Stimulated activated naive B cell treated with anti-CD40 and anti-IgM and Interleukin-4, amounts not matched to agents 10 μg/mL and 1 μg/mL and 100 μg/mL, for 72 hours (primary cell): Measurements from ENCODE around the gene KRT31.
"Not testable (repeated sequence)": the region's sequence is repeated elsewhere in the genome, so short reads cannot be mapped to it uniquely, and the experiment has no call there.

Source experiments
- ATAC-seq, 2 donors: fragments of 150-1000 bp; cut with Tn5 transposase; replicated peaks; 2 replicates each; pipeline ENCODE4 v1.10.0; 2021; ENCODE audit warnings: moderate library complexity in 1 of 2
- DNase-seq: peaks from one replicate; pipeline ENCODE4 v3.0.0; 2021
- H3K27ac Mint-ChIP-seq: one replicate; pipeline ENCODE4 v1.8.0; 2022; ENCODE audit warnings: mild to moderate bottlenecking, mixed read lengths
- H3K27me3 Mint-ChIP-seq, 2 donors: one replicate each; pipeline ENCODE4 v1.8.0; 2022; ENCODE audit warnings: mixed read lengths in 2 of 2
- H3K36me3 Mint-ChIP-seq, 2 donors: one replicate each; pipeline ENCODE4 v1.8.0; 2022; ENCODE audit warnings: mixed read lengths in 2 of 2, mild to moderate bottlenecking in 1 of 2
- H3K4me1 Mint-ChIP-seq, 2 donors: one replicate each; pipeline ENCODE4 v1.8.0; 2022; ENCODE audit warnings: mixed read lengths in 2 of 2, mild to moderate bottlenecking in 1 of 2
- H3K4me3 Mint-ChIP-seq, 2 donors: one replicate each; pipeline ENCODE4 v1.8.0; 2022; ENCODE audit warnings: mild to moderate bottlenecking in 2 of 2, mixed read lengths in 2 of 2, moderate library complexity in 1 of 2
- H3K9me3 Mint-ChIP-seq, 2 donors: one replicate each; pipeline ENCODE4 v1.8.0; 2022; ENCODE audit warnings: mixed read lengths in 2 of 2, mild to moderate bottlenecking in 1 of 2

Gene KRT31

GRCh38 chr17:41354536-41354935 lies 42.9 kb downstream of the KRT31 start:
- no peaks in the 10 kb centered on the region for H3K36me3 Mint-ChIP-seq
- H3K4me1 Mint-ChIP-seq: no peaks in the 10 kb centered on the region
- DNase-seq (no peak), ATAC-seq (no peak)
- peaks cover 19 to 47% of the 10 kb centered on the region in 2 donors for H3K27me3 Mint-ChIP-seq
- H3K27ac Mint-ChIP-seq: no peak overlapping the region
- H3K4me3 Mint-ChIP-seq: no peak overlapping the region
- no peaks in the 10 kb centered on the region for H3K9me3 Mint-ChIP-seq

- peaks cover 19 to 43% of the 10 kb centered on the region in 2 donors for H3K27me3 Mint-ChIP-seq
- no peaks in the 10 kb centered on the region for H3K4me1 Mint-ChIP-seq
- ATAC-seq: no peak
- H3K27ac Mint-ChIP-seq: no peak overlapping the region
- H3K4me3 Mint-ChIP-seq: no peak overlapping the region
- DNase-seq: no peak
- no peaks in the 10 kb centered on the region for H3K9me3 Mint-ChIP-seq
- no peaks in the 10 kb centered on the region for H3K36me3 Mint-ChIP-seq
Observed at GRCh38 chr17:41352597-41353366, 44.6 kb downstream of the KRT31 start.

- Mint-ChIP-seq H3K27ac (no peak overlapping the region), H3K4me1 (no peaks in the 10 kb centered on the region), H3K36me3 (no peaks in the 10 kb centered on the region), H3K4me3 (no peak overlapping the region), H3K9me3 (no peaks in the 10 kb centered on the region), H3K27me3 (peaks cover 17 to 33% of the 10 kb centered on the region in 2 donors)
- DNase-seq: no peak
- ATAC-seq: no peak
Observed at GRCh38 chr17:41351177-41351576, 46.2 kb downstream of the KRT31 start.

GRCh38 chr17:41350381-41350878 lies 47.0 kb downstream of the KRT31 start, which contains the start of gene KRT33A:
TSS of gene KRT33A (minus strand) at chr17:41350828. CDS start at chr17:41350767, 61 bp downstream.
- DNase-seq: not testable (repeated sequence)

GRCh38 chr17:41347869-41348760 lies 49.3 kb downstream of the KRT31 start:
- H3K27me3 Mint-ChIP-seq: peaks cover 17 to 36% of the 10 kb centered on the region in 2 donors
- no peak overlapping the region for H3K4me3 Mint-ChIP-seq
- no peak for DNase-seq
- no peak for ATAC-seq
- H3K36me3 Mint-ChIP-seq: peaks cover 2 to 3% of the 10 kb centered on the region in 2 donors
- H3K27ac Mint-ChIP-seq: no peak overlapping the region
- H3K4me1 Mint-ChIP-seq: no peaks in the 10 kb centered on the region
- H3K9me3 Mint-ChIP-seq: peaks cover 2 to 3% of the 10 kb centered on the region in 2 donors

More at GRCh38 chr17:41350381-41350878, 47.0 kb downstream of the KRT31 start, which contains the start of gene KRT33A:
- ATAC-seq, H3K4me1 Mint-ChIP-seq, H3K4me3 Mint-ChIP-seq, H3K9me3 Mint-ChIP-seq, H3K27ac Mint-ChIP-seq, H3K36me3 Mint-ChIP-seq: not testable (repeated sequence)
- peaks cover 17 to 32% of the 10 kb centered on the region in 2 donors for H3K27me3 Mint-ChIP-seq

- H3K27ac Mint-ChIP-seq, H3K4me3 Mint-ChIP-seq, ATAC-seq, H3K4me1 Mint-ChIP-seq, H3K36me3 Mint-ChIP-seq, DNase-seq: not testable (repeated sequence)
- Mint-ChIP-seq H3K9me3 (peaks cover 10% of the 10 kb centered on the region in 2 donors), H3K27me3 (peaks cover 7 to 26% of the 10 kb centered on the region in 2 donors)
Observed at GRCh38 chr17:41346421-41346820, 51.0 kb downstream of the KRT31 start.

GRCh38 chr17:41345992-41346391 lies 51.4 kb downstream of the KRT31 start:
- Mint-ChIP-seq H3K27ac (no peak overlapping the region), H3K36me3 (peaks cover 3 to 5% of the 10 kb centered on the region in 2 donors), H3K4me3 (no peak overlapping the region), H3K4me1 (peaks cover 0 to under 1% of the 10 kb centered on the region in 2 donors), H3K27me3 (peaks cover 7 to 22% of the 10 kb centered on the region in 2 donors), H3K9me3 (peaks cover 10% of the 10 kb centered on the region in 2 donors)
- no peak for ATAC-seq
- DNase-seq: no peak
